ENCODE data around the gene RBM5.

Gene RBM5

GRCh38 chr3:50157827-50158529 is 69.3 kb downstream of the RBM5 start:
- TF ChIP-seq CTCF (IDR thresholded peaks at IDR 0.05; ENCODE audit: low read depth, low read length) = no peak
- in situ Hi-C loops (cut with HindIII; ENCODE audit: low sequenced_read_pairs) = no loop called here
- H3K4me3 ChIP-seq (ENCODE audit: low read depth, low read length) = no peak overlapping the region
- no peak for DNase-seq (ENCODE audit: low read depth, low spot score)

- peak; percentile 8 for TF ChIP-seq CTCF (IDR thresholded peaks at IDR 0.05; ENCODE audit: low read depth, low read length)
- H3K4me3 ChIP-seq (ENCODE audit: low read depth, low read length) = no peak overlapping the region
- in situ Hi-C loops (cut with HindIII; ENCODE audit: low sequenced_read_pairs) = no loop called here
- DNase-seq (ENCODE audit: low read depth, low spot score) = no peak
These were observed 69.9 kb downstream of the RBM5 start for GRCh38 chr3:50158530-50159146.

- in situ Hi-C loops (cut with HindIII; ENCODE audit: low sequenced_read_pairs) = no loop called here
- no peak overlapping the region for H3K4me3 ChIP-seq (ENCODE audit: low read depth, low read length)
- DNase-seq (ENCODE audit: low read depth, low spot score) = no peak
- no peak for TF ChIP-seq CTCF (IDR thresholded peaks at IDR 0.05; ENCODE audit: low read depth, low read length)
These were observed 71.9 kb downstream of the RBM5 start for GRCh38 chr3:50160561-50160983.

- in situ Hi-C loops (cut with HindIII; ENCODE audit: low sequenced_read_pairs) = no loop called here
- TF ChIP-seq CTCF (IDR thresholded peaks at IDR 0.05; ENCODE audit: low read depth, low read length) = no peak
- no peak overlapping the region for H3K4me3 ChIP-seq (ENCODE audit: low read depth, low read length)
- no peak for DNase-seq (ENCODE audit: low read depth, low spot score)
These were observed 72.6 kb downstream of the RBM5 start for GRCh38 chr3:50161320-50161719.

GRCh38 chr3:50162034-50162883 is 73.5 kb downstream of the RBM5 start:
- in situ Hi-C loops (cut with HindIII; ENCODE audit: low sequenced_read_pairs) = no loop called here
- no peak overlapping the region for H3K4me3 ChIP-seq (ENCODE audit: low read depth, low read length)
- DNase-seq (ENCODE audit: low read depth, low spot score) = no peak
- TF ChIP-seq CTCF (IDR thresholded peaks at IDR 0.05; ENCODE audit: low read depth, low read length) = no peak

GRCh38 chr3:50163572-50164455 is 75.1 kb downstream of the RBM5 start:
- DNase-seq (ENCODE audit: low read depth, low spot score) = peak; percentile 91
- TF ChIP-seq CTCF (IDR thresholded peaks at IDR 0.05; ENCODE audit: low read depth, low read length) = no peak
- no peak overlapping the region for H3K4me3 ChIP-seq (ENCODE audit: low read depth, low read length)
- in situ Hi-C loops (cut with HindIII; ENCODE audit: low sequenced_read_pairs) = no loop called here
